NCI-H69 (cell line): Measurements from ENCODE around the gene FBXL7.

ENCODE experiments used
- DNase-seq: peaks from one replicate; lab custom pipeline; 2025; lab: John Stamatoyannopoulos, UW

FBXL7 gene

DNA sequence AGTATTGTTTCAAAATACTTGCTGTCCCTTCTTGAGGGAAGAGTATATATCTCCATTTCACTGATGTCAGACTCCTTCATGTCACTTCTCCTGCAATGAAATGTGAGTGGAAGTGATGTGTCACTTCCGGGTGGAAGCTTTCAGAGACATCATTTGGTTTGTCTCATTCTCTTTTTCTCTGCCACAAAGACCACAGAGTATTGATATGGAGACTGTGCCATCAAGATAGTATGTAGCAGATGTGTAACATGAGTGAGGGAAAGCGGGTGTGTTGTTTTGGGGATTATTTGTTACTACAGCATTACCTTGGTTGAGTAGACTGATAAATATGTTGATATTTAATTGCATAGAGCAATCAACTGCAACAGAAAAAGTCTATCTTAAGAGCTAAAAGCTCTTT lies 169.8 kb downstream of the FBXL7 start:
- DNase-seq, result no peak

- no peak for DNase-seq
These were observed 174.7 kb downstream of the FBXL7 start for GRCh38 chr5:15674716-15675115.

GRCh38 chr5:15676591-15676990 lies 176.6 kb downstream of the FBXL7 start:
- no peak for DNase-seq

- DNase-seq, result no peak
These were observed 179.2 kb downstream of the FBXL7 start for GRCh38 chr5:15679161-15679560.

GRCh38 chr5:15680455-15680854 lies 180.5 kb downstream of the FBXL7 start:
- DNase-seq, result no peak

- no peak for DNase-seq
These were observed 182.1 kb downstream of the FBXL7 start for GRCh38 chr5:15682122-15682521.

DNA sequence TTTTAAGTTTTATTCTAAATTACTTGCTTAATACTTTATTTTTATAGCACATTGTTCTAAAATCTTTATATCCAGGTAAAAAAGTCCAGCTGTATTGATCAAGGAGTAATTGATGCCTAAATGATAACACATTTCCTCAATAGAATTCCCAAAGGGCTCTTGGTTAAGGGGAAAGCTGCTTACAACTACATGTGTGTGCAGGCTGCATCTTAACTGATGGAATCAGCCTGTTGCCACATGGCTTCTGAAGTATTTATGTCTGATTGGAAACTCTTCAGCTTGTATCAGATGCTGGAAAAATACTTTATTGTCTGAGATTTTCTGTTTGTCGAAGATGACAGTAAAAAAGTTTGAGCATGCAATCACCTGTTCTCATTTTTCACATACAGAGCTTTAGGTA lies 182.6 kb downstream of the FBXL7 start:
- DNase-seq, result no peak

DNA sequence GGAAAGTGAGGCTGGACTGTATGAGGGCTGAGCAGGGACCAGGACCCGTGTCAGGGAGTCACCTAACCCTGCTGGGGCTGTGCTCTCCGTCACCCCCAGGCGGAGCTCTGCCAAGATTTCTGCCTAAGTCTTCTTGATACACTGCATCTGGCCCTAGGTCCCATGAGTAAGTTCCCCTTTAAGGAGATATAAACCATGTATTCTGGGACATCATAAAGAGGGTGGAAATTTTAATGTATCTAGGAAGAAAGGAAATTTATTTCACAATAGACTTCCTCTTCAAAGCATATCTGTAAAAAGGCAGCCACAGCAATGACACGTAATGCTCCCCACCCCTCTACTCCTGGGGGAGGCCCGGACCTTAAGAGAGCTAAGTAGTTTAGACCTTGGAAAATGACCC lies 183.4 kb downstream of the FBXL7 start:
- DNase-seq, result no peak

- no peak for DNase-seq
These were observed 187.4 kb downstream of the FBXL7 start for GRCh38 chr5:15687401-15687800.

GRCh38 chr5:15689836-15690235 lies 189.9 kb downstream of the FBXL7 start:
- DNase-seq, result no peak

- DNase-seq, result no peak
These were observed 190.6 kb downstream of the FBXL7 start for GRCh38 chr5:15690611-15691010.

- DNase-seq, result no peak
These were observed 191.5 kb downstream of the FBXL7 start for GRCh38 chr5:15691521-15691920.

DNA sequence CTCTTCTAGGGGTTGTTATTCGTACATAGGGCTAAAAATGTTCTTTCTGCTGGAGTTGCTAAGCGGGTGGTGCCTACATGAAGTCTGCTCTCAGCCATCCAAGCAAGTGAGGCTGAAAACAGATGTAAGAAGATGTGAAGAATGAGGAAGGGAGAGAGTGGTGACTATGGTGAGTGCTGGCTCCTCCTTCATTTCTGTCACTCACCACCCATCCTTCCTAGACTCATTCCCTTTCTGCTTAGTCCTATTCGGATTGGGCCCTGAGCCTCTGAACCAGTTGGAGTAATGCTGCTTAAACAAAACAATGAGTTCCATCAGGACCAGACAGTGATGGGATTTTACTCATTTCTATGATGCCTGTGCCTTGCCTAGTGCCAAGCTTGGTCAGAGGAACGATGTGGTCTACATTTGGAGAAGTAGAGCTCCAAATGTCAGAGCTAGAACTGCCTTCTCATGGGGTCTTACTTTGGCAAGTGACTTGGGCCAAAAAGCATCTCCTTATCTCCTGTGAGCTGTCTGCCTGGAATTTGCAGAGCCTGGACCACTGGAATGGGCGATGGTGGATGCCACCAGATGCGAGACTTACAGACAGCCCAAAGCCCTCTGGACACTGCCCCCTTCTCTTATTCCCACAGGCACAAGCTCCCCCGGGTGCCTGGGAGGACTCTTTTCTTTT lies 192.9 kb downstream of the FBXL7 start:
- DNase-seq, result no peak

GRCh38 chr5:15693382-15693728 lies 193.4 kb downstream of the FBXL7 start:
- DNase-seq, result no peak

- no peak for DNase-seq
These were observed 194.0 kb downstream of the FBXL7 start for GRCh38 chr5:15693933-15694332.

- DNase-seq, result no peak
These were observed 194.8 kb downstream of the FBXL7 start for GRCh38 chr5:15694696-15695214.

- no peak for DNase-seq
These were observed 195.3 kb downstream of the FBXL7 start for GRCh38 chr5:15695215-15695731.

DNA sequence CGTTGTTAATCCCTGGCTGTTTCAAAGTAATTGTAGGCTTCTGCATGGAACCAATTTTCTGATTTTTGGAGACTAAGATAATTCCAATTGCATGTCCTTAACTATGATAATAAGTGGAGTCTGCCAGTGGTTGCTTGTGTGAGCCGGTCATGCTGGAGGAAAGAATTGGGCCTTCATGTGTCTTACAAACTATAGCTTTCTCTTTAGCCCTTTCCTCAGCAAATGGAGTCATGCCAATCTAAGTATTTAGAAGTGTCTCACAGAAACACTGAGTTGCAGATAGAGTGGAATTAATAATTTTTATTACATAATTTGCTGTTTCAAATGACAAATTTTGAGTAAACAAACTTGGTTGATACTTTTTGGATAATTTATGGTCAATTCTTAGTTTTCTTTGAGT lies 200.4 kb downstream of the FBXL7 start:
- DNase-seq, result no peak

GRCh38 chr5:15702102-15702501 lies 202.1 kb downstream of the FBXL7 start:
- DNase-seq, result no peak

GRCh38 chr5:15703901-15704300 lies 203.9 kb downstream of the FBXL7 start:
- DNase-seq, result no peak

DNA sequence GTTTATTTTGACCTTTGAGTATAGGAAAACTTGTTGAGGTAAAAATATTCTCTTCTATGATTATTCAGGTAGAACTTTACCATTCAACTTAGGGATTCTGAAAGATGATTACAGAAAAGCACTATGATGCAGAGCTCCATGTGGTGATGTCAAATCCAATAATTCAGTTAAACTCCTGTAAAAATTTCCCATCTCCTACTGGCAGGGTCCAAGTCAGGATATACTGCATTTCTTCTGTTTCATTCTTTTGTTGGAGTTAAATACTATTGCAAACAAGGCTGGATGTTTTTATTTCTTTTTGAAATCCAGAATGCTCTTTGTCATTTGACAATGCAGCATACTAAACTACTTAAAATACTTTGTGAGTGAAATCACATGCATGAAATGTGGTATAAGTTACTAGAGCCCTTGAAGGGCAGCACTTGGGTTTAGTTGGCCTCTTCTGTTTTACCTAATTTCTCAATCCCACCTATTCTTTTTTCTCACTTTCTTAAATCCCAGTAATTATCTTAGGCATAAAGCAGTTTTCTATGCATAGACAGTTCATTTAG lies 204.5 kb downstream of the FBXL7 start:
- no peak for DNase-seq

GRCh38 chr5:15707631-15708030 lies 207.7 kb downstream of the FBXL7 start:
- no peak for DNase-seq

- no peak for DNase-seq
These were observed 211.9 kb downstream of the FBXL7 start for GRCh38 chr5:15711892-15712291.

DNA sequence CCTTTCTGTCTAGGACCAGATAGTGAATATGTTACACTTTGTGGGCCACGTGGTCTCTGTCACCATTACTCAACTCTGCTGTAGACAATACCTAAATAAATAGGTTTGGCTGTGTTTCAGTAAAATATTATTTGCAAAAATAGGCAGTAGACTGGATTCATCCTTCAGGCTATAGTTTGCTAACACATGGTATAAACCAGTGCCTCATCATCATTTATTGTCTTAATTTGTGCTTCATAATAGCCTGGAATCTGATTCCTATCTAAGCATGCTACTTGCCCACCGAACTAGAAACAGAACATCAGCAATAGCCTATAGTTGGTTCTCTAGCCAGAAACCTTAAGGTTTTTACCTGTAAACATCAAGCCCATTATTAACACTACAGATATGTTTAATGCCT lies 215.6 kb downstream of the FBXL7 start:
- no peak for DNase-seq
